ENCODE measurements around the gene MKNK2.
"Not testable (repeated sequence)": the region's sequence is repeated elsewhere in the genome, so short reads cannot be mapped to it uniquely, and the experiment has no call there.

Gene MKNK2

DNA sequence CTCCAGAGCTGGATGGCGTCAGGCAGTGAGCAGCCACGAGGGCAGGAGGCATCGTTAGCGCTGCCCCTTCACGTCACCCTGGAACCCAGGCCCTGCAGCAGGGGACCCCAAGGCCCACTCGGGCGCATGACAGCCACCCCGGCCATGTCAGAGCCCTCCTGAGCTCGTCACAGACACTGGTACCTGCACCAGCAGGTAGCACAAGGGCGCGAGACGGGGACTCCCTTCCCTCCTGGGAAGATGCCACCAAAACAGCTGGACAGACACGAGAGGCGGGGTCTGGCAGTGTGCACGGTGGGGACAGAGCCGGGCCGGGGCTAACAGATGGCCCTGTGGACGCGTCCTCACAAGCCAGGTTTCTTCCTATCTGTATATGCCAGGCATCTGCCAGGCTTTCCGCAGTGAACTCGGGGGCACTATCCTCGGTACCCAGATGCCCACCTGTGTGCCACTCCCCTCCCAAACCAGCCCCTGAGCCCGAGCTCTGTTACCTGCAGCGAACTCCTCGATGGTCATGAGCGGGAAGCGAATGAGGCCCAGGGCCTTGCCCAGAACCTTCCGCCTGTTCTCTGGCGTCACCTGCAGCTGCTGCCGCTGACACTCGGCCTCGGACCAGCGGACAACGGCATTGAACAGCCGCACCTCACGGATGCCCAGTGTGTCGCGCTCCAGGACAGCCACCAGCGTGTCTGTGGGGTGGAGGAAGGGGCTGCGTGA, 61.4 kb downstream of the MKNK2 start:
- no peak for DNase-seq

DNA sequence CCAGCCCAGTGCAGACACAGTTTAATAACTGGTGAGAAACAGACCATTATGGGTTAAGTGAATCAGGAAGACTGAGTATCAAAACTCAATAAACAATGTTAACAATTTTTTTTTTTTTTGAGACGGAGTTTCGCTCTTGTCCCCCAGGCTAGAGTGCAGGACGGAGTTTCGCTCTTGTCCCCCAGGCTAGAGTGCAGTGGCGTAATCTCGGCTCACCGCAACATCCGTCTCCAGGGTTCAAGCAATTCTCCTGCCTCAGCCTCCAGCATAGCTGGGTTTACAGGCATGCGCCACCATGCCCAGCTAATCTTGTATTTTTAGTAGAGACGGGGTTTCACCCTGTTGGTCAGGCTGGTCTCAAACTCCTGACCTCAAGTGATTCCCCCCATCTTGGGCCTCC, 62.6 kb downstream of the MKNK2 start:
- not testable (repeated sequence) for DNase-seq
